ENCODE results near the gene DLX3.

GRCh38 chr17:49946964-49947584, 48.0 kb downstream of the DLX3 start:
- TF ChIP-seq CTCF (IDR thresholded peaks at IDR 0.05; ENCODE audit: borderline replicate concordance, extremely low read depth, low read length, poor library complexity, severe bottlenecking): no peak
- TF ChIP-seq EZH2 (IDR thresholded peaks at IDR 0.05; ENCODE audit: borderline replicate concordance, low read depth, low read length, severe bottlenecking): no peak

Data from DND-41 (cell line).